CD1c-positive myeloid dendritic cell (primary cell): Measurements from ENCODE around the gene PACRG.

ENCODE experiments used
- DNase-seq: peaks from one replicate; pipeline ENCODE4 v3.0.0-alpha.2; 2016; ENCODE audit errors: extremely low spot score

Gene PACRG

GRCh38 chr6:162864911-162865310 lies 137.1 kb downstream of the PACRG start:
- no peak for DNase-seq

- no peak for DNase-seq
Observed at GRCh38 chr6:162866656-162867055, 138.9 kb downstream of the PACRG start.

- no peak for DNase-seq
Observed at GRCh38 chr6:162868397-162868796, 140.6 kb downstream of the PACRG start.

GRCh38 chr6:162871966-162872365 lies 144.2 kb downstream of the PACRG start:
- DNase-seq = no peak

GRCh38 chr6:162873537-162873936 lies 145.8 kb downstream of the PACRG start:
- no peak for DNase-seq

GRCh38 chr6:162875070-162875469 lies 147.3 kb downstream of the PACRG start:
- no peak for DNase-seq

GRCh38 chr6:162882801-162883481 lies 155.2 kb downstream of the PACRG start:
- no peak for DNase-seq

- no peak for DNase-seq
Observed at GRCh38 chr6:162887981-162888689, 160.4 kb downstream of the PACRG start.

- no peak for DNase-seq
Observed at GRCh38 chr6:162889303-162889702, 161.5 kb downstream of the PACRG start.

GRCh38 chr6:162898011-162898410 lies 170.2 kb downstream of the PACRG start:
- DNase-seq = no peak

GRCh38 chr6:162899148-162899547 lies 171.4 kb downstream of the PACRG start:
- no peak for DNase-seq

GRCh38 chr6:162900503-162900902 lies 172.7 kb downstream of the PACRG start:
- DNase-seq = no peak

GRCh38 chr6:162904069-162904663 lies 176.4 kb downstream of the PACRG start:
- DNase-seq = no peak

GRCh38 chr6:162906479-162906878 lies 178.7 kb downstream of the PACRG start:
- DNase-seq = no peak

GRCh38 chr6:162907876-162908481 lies 180.2 kb downstream of the PACRG start:
- peak; percentile 49 for DNase-seq

GRCh38 chr6:162913206-162913605 lies 185.4 kb downstream of the PACRG start:
- DNase-seq = no peak

- DNase-seq = no peak
Observed at GRCh38 chr6:162917506-162917905, 189.7 kb downstream of the PACRG start.

- DNase-seq = no peak
Observed at GRCh38 chr6:162921062-162921461, 193.3 kb downstream of the PACRG start.

GRCh38 chr6:162921510-162922040 lies 193.8 kb downstream of the PACRG start:
- no peak for DNase-seq

- DNase-seq = no peak
Observed at GRCh38 chr6:162922563-162923166, 194.9 kb downstream of the PACRG start.

GRCh38 chr6:162934844-162935243 lies 207.1 kb downstream of the PACRG start:
- DNase-seq = no peak

GRCh38 chr6:162940426-162940825 lies 212.7 kb downstream of the PACRG start:
- DNase-seq = no peak
